ENCODE measurements around the gene SLC12A7.

Gene SLC12A7

DNA sequence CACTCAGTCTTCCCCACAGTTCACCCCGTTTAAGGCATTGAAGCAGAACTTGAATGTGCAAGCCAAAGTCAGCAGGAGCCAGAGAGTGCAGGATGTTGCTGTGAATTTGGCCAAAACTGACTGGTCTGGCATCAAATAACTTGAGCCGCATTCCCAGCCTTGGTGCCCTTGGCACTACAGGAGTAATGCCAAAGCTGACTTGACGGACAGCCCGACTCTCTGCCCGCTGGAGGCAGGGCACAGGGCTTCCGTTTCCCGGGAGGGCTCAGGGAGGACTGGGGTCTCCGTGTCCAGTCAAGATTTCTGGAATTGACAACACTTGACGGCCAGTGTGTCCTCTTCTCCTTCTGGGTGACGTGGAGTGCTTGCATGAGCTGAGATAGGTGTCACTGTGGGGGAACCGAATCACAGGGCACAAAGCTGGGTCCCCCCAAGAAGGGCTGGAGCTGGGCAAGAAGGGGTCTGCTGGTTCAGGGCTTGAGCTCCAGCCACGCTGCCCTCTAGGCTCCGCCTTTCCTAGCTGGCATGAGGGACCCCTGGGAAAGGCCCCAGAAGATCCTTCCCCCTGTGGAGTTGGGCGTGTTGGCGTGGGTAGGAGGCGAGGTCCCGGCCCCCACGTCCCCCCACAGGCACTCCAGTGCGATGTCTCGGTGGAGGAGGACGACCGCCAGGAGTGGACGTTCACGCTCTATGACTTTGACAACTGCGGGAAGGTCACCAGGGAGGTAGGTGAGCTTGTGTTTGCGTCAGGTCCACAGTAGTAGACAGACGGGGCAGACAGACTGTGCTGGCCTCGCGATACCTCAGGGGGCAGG is 78.0 kb downstream of the SLC12A7 start:
- H3K36me3 ChIP-seq (ENCODE audit: insufficient read depth, insufficient read length, low read length), result peaks cover 4% of the 10 kb centered on the region
- no peaks in the 10 kb centered on the region for H3K9me3 ChIP-seq (ENCODE audit: insufficient read depth, low read length)
- H3K4me3 ChIP-seq (ENCODE audit: insufficient read length, low read depth), result no peak overlapping the region
- peak overlapping the region; percentile 32 for H3K9ac ChIP-seq (ENCODE audit: insufficient read length, low read depth)
- no peak for DNase-seq (ENCODE audit: low read depth, low spot score)
- no peak for TF ChIP-seq SUZ12 (IDR thresholded peaks at IDR 0.05; ENCODE audit: extremely low read depth, insufficient read depth, insufficient read length)
- no peak for TF ChIP-seq YY1 (IDR thresholded peaks at IDR 0.05; ENCODE audit: insufficient read depth, insufficient read length)
- TF ChIP-seq ZNF274 (IDR thresholded peaks at IDR 0.05; ENCODE audit: low read depth, low read length), result no peak
- no peaks in the 10 kb centered on the region for H3K27me3 ChIP-seq (ENCODE audit: insufficient read depth, insufficient read length)
- H3K4me1 ChIP-seq (ENCODE audit: insufficient read depth, insufficient read length), result peaks cover 3% of the 10 kb centered on the region

DNA sequence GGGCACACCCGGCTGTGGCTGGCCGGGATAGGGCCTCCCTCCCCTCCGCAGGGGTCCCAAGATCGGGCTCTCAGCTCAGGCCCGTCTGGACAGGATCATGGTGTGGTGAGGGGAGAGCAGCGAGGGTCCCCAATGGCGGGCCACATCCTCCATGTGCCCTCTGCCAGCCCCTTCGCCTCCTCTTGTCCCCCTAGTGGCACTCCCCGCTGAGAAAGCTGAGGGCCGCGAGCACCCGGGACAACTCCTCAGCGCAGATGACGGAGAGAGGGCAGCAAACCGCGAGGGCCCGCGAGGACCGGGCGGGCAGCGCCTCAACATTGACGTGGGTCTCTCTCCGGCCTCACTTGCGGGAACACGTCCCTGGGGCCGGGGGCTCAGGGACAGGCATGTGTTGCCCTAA is 78.7 kb downstream of the SLC12A7 start:
- TF ChIP-seq ZNF274 (IDR thresholded peaks at IDR 0.05; ENCODE audit: low read depth, low read length) (no peak), YY1 (IDR thresholded peaks at IDR 0.05; ENCODE audit: insufficient read depth, insufficient read length) (no peak), SUZ12 (IDR thresholded peaks at IDR 0.05; ENCODE audit: extremely low read depth, insufficient read depth, insufficient read length) (no peak)
- Histone ChIP-seq H3K4me3 (ENCODE audit: insufficient read length, low read depth) (no peak overlapping the region), H3K27me3 (ENCODE audit: insufficient read depth, insufficient read length) (no peaks in the 10 kb centered on the region), H3K36me3 (ENCODE audit: insufficient read depth, insufficient read length, low read length) (peaks cover 4% of the 10 kb centered on the region), H3K9ac (ENCODE audit: insufficient read length, low read depth) (no peak overlapping the region), H3K4me1 (ENCODE audit: insufficient read depth, insufficient read length) (peaks cover 4% of the 10 kb centered on the region), H3K9me3 (ENCODE audit: insufficient read depth, low read length) (no peaks in the 10 kb centered on the region)
- no peak for DNase-seq (ENCODE audit: low read depth, low spot score)

DNA sequence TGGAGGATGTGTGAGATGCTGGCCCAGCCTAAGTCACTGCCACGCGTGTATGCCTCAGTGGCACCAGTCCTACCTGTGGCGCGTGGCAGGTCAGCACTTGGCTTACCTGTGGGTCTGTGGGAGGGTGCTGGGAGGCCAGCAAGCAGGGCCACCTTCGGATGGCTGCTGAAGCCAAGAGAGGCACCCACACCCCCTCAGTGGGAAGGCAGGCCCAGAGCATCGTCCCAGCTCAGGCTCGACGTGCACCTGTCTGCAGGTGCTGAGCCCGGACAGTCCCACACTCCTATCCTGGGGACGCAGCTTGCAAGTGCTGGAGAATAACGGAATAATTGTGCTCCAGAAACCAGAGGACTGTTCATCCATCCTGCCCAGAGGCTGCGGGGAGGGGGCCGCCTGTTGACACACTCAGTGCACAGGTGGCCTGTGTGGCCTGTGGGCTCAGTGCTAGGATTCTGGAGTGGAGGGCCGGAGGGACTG is 79.3 kb downstream of the SLC12A7 start:
- peaks cover 4% of the 10 kb centered on the region for H3K36me3 ChIP-seq (ENCODE audit: insufficient read depth, insufficient read length, low read length)
- no peaks in the 10 kb centered on the region for H3K9me3 ChIP-seq (ENCODE audit: insufficient read depth, low read length)
- H3K27me3 ChIP-seq (ENCODE audit: insufficient read depth, insufficient read length), result no peaks in the 10 kb centered on the region
- DNase-seq (ENCODE audit: low read depth, low spot score), result no peak
- no peak overlapping the region for H3K4me3 ChIP-seq (ENCODE audit: insufficient read length, low read depth)
- TF ChIP-seq ZNF274 (IDR thresholded peaks at IDR 0.05; ENCODE audit: low read depth, low read length), result no peak
- TF ChIP-seq YY1 (IDR thresholded peaks at IDR 0.05; ENCODE audit: insufficient read depth, insufficient read length), result no peak
- TF ChIP-seq SUZ12 (IDR thresholded peaks at IDR 0.05; ENCODE audit: extremely low read depth, insufficient read depth, insufficient read length), result no peak
- peaks cover 10% of the 10 kb centered on the region for H3K4me1 ChIP-seq (ENCODE audit: insufficient read depth, insufficient read length)
- H3K9ac ChIP-seq (ENCODE audit: insufficient read length, low read depth), result no peak overlapping the region

DNA sequence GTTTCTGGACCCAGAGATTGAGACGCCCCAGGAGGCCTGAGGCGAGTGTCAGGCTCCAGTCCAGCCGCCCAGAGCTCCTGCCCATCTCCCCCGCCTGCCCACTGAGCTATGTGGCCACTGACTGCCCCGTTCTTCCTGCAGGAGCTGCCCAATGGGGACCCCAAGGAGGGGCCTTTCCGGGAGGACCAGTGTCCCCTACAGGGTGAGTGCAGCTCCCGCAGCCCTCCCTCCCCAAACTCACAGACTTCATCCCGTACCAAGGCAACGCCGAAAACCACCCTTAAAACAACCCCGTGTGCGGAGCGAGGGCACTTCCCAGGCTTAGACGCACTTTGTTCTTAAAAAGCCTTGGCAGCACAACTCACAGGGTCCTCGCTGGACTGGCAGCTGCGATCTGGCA is 79.9 kb downstream of the SLC12A7 start:
- DNase-seq (ENCODE audit: low read depth, low spot score), result no peak
- H3K4me1 ChIP-seq (ENCODE audit: insufficient read depth, insufficient read length), result peaks cover 11% of the 10 kb centered on the region
- no peak for TF ChIP-seq ZNF274 (IDR thresholded peaks at IDR 0.05; ENCODE audit: low read depth, low read length)
- H3K27me3 ChIP-seq (ENCODE audit: insufficient read depth, insufficient read length), result no peaks in the 10 kb centered on the region
- H3K9ac ChIP-seq (ENCODE audit: insufficient read length, low read depth), result no peak overlapping the region
- no peak overlapping the region for H3K4me3 ChIP-seq (ENCODE audit: insufficient read length, low read depth)
- peaks cover 4% of the 10 kb centered on the region for H3K36me3 ChIP-seq (ENCODE audit: insufficient read depth, insufficient read length, low read length)
- no peaks in the 10 kb centered on the region for H3K9me3 ChIP-seq (ENCODE audit: insufficient read depth, low read length)

DNA sequence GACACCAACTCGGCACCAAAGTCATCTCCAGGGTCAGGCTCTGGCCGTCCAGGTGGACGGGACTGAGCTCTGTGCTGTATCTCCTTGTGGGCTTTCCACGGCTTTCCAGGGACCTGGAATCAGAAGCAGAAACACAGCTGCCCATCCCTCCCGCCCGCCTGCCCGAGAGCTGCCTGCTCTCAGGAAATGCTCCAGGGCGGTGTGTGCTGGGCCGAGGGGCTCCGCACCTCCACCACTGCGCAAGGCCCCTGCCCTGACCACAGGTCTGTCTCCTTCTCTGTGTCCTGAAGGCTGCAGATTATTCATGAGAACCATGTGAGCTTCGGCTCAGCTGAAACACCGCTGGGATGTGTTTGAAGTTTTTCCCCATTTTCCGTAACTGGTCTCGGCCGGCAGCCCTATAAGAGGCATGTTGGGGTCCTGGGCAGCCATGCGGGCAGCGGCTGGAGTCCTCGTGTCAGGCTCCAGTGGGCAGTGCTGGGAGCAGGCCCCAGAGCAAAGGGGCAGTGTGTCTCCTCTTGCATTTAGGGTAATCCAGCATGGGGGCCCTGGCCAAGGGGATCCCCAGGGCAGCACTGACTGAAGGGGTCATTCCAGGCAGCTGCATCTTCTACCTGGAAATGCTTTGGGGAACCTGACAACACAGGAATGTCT is 80.4 kb downstream of the SLC12A7 start:
- TF ChIP-seq ZNF274 (IDR thresholded peaks at IDR 0.05; ENCODE audit: low read depth, low read length) (no peak), SUZ12 (IDR thresholded peaks at IDR 0.05; ENCODE audit: extremely low read depth, insufficient read depth, insufficient read length) (no peak), YY1 (IDR thresholded peaks at IDR 0.05; ENCODE audit: insufficient read depth, insufficient read length) (no peak)
- DNase-seq (ENCODE audit: low read depth, low spot score), result no peak
- H3K9ac ChIP-seq (ENCODE audit: insufficient read length, low read depth), result no peak overlapping the region
- H3K4me1 ChIP-seq (ENCODE audit: insufficient read depth, insufficient read length), result peaks cover 11% of the 10 kb centered on the region
- H3K27me3 ChIP-seq (ENCODE audit: insufficient read depth, insufficient read length), result no peaks in the 10 kb centered on the region
- H3K9me3 ChIP-seq (ENCODE audit: insufficient read depth, low read length), result no peaks in the 10 kb centered on the region
- H3K4me3 ChIP-seq (ENCODE audit: insufficient read length, low read depth), result no peak overlapping the region
- peaks cover 4% of the 10 kb centered on the region for H3K36me3 ChIP-seq (ENCODE audit: insufficient read depth, insufficient read length, low read length)

DNA sequence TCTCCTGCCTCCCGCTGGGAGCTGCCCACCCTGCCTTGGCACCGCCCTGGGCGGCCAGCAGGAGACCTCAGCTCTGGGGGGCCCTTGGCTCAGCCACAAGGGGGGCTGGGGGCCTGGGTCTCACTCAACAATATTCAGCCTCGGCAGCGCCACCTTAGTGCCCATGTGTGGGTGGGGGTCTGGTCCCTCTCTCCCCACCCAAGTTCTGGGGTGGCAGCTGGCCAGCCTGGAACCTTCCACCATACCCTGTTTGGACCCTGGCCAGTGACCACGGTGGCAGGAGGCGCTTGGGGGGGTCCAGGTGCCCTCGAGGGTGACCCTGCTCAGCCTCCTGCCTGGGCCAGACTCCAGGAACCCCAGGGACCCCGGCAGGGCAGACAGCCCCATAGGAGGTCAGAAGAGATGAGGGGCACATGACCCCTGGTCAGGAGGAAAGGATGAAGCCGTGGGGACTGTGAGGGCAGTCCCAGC is 81.0 kb downstream of the SLC12A7 start:
- Histone ChIP-seq H3K36me3 (ENCODE audit: insufficient read depth, insufficient read length, low read length) (peaks cover 4% of the 10 kb centered on the region), H3K27me3 (ENCODE audit: insufficient read depth, insufficient read length) (no peaks in the 10 kb centered on the region), H3K9ac (ENCODE audit: insufficient read length, low read depth) (no peak overlapping the region), H3K4me3 (ENCODE audit: insufficient read length, low read depth) (no peak overlapping the region), H3K4me1 (ENCODE audit: insufficient read depth, insufficient read length) (peaks cover 11% of the 10 kb centered on the region), H3K9me3 (ENCODE audit: insufficient read depth, low read length) (no peaks in the 10 kb centered on the region)
- no peak for TF ChIP-seq SUZ12 (IDR thresholded peaks at IDR 0.05; ENCODE audit: extremely low read depth, insufficient read depth, insufficient read length)
- no peak for TF ChIP-seq YY1 (IDR thresholded peaks at IDR 0.05; ENCODE audit: insufficient read depth, insufficient read length)
- no peak for TF ChIP-seq ZNF274 (IDR thresholded peaks at IDR 0.05; ENCODE audit: low read depth, low read length)
- no peak for DNase-seq (ENCODE audit: low read depth, low spot score)

DNA sequence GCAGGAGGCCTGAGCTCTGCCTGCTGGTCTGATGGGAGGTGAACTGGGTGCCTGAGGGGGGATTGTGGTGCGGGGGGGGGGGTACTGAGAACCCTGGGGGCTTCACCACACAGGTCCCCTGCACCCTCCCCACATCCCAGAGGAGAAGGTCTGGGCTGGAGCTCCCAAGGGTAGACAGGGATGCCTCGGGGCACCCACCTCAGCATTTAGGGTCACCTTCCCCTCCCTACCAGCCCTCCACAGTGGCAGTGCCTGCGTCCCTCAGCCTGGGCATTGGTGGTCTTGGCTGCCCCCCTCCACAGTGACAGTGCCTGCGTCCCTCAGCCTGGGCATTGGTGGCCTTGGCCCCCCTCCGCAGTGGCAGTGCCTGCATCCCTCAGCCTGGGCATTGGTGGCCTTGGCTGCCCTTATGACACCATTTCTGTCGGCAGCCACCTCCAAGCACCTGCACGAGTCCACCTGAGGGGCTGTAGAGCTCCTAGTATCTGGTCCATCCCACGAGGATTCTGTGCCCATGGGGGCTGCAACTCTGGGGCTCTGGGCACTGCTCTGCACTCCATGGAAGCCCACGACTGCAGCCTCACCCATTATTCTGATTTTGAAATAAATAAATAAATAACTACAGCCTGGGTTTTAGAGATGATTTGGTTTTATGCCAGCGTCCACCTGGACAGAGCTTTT is 81.8 kb downstream of the SLC12A7 start:
- TF ChIP-seq ZNF274 (IDR thresholded peaks at IDR 0.05; ENCODE audit: low read depth, low read length), result no peak
- TF ChIP-seq YY1 (IDR thresholded peaks at IDR 0.05; ENCODE audit: insufficient read depth, insufficient read length), result no peak
- no peak for TF ChIP-seq SUZ12 (IDR thresholded peaks at IDR 0.05; ENCODE audit: extremely low read depth, insufficient read depth, insufficient read length)
- Histone ChIP-seq H3K9me3 (ENCODE audit: insufficient read depth, low read length) (no peaks in the 10 kb centered on the region), H3K4me3 (ENCODE audit: insufficient read length, low read depth) (no peak overlapping the region), H3K4me1 (ENCODE audit: insufficient read depth, insufficient read length) (peaks cover 11% of the 10 kb centered on the region), H3K36me3 (ENCODE audit: insufficient read depth, insufficient read length, low read length) (peaks cover 4% of the 10 kb centered on the region), H3K27me3 (ENCODE audit: insufficient read depth, insufficient read length) (no peaks in the 10 kb centered on the region), H3K9ac (ENCODE audit: insufficient read length, low read depth) (no peak overlapping the region)
- no peak for DNase-seq (ENCODE audit: low read depth, low spot score)

All from NT2/D1 (cell line).